ENCODE measurements around the gene CHD9.
A peak's percentile ranks its signal among the peaks of the same experiment; 100 is the strongest.
"Not testable (repeated sequence)": the region's sequence is repeated elsewhere in the genome, so short reads cannot be mapped to it uniquely, and the experiment has no call there.

Gene CHD9

DNA sequence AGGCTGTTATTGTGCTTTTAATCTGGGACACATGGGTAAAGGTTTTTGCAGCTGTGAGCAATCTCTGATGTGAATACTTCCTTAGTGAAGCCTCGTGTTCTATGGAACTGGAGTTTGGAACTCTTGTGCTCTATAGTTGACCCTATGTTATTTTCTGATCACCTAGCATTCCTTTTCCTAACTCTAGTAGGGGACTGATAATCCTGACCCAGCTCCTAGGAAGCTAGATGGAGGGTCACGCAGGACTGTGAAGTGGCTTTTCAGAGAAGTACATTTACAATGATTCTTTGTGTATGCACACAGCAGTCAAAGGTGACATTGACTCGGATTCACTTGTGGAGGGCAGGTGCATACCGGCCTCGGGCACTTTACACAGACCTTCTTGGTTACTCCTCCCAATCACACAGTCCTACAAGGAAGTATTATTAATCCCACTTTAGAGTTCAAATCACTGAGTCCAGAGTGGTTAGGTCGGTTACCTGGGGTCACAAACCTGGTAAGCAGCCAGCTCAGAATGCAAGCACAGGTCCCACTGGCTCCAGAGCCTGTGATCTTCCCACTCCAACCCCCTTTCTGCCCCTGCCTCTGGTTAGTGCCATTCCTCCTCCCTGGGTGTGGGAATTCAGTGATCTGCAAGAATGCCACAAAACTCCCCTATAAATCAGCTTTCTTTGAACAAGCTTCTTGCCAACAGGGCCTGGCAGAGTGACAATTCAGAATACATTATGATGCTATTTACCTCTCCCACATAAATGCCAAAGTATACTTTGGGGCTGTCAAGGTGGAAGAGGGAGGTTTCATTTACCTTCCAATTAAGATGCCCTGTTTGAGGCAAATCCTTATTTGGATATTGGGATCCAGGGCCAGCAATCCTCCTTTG, 9.2 kb upstream of the CHD9 start:
- DNase-seq (ENCODE audit: low spot score) = no peak

GRCh38 chr16:53047515-53047914, 7.3 kb upstream of the CHD9 start:
- not testable (repeated sequence) for DNase-seq (ENCODE audit: low spot score)

- DNase-seq (ENCODE audit: low spot score) = no peak
Observed at GRCh38 chr16:53048139-53048915, 6.5 kb upstream of the CHD9 start.

DNA sequence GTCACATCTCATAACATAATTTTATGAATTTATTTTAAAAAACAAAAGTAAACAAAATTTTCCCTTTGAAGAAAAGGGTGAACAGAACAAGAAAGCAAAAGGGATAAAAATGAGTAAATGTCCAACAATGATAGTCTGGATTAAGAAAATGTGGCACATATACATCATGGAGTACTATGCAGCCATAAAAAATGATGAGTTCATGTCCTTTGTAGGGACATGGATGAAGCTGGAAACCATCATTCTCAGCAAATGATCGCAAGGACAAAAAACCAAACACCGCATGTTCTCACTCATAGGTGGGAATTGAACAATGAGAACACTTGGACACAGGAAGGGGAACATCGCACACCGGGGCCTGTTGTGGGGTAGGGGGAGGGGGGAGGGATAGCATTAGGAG, 3.5 kb upstream of the CHD9 start:
- DNase-seq (ENCODE audit: low spot score) = not testable (repeated sequence)

- peak; percentile 97 for DNase-seq (ENCODE audit: low spot score)
Observed at GRCh38 chr16:53052519-53053501, 2.0 kb upstream of the CHD9 start, which contains the start of gene CHD9NB. Gene CHD9NB, minus strand, starts transcription at chr16:53052897. Its CDS starts 8,739 bp downstream, at chr16:53044158.

- peak; percentile 30 for DNase-seq (ENCODE audit: low spot score)
Observed at GRCh38 chr16:53053967-53054669, 673 bp upstream of the CHD9 start.

DNA sequence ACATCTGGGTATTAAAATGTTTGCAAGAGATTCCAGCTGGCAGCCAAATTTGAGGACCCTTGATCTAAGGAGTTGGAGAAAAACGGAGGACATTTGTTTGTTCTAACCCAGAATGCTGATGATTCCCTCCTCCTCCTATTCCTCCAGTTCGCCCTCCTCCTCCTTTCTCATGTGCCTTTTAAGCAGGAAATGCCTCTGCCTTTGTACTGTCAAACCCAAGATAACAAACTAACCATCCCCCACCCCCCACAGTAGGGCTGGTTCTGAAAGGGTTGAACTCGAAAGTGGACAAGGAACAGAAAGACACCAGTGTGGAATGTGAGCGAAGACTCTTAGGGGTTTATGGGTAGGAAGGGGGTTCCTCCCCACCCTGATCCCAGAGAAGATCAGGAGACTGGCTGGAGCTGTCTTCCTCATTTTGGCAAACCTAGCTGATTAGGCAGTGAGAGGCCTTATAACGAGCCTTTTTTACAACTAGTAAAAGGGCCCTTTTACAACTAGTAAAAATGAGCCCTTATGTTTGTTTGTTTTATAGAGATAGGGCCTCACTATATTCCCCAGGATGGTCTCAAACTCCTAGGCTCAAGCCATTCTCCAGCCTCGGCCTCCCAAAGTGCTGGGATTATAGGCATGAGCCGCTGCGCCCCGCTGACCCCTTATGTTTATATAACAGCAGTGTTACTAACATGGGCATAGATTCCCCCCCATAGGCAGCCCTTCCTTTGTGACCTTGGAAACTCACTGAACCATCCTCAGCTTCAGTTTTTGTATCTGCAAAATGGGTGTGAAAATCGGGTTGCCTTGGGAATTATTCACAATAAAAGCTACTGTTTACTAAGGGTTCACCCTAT, 975 bp downstream of the CHD9 start:
- peak; percentile 53 for DNase-seq (ENCODE audit: low spot score)

DNA sequence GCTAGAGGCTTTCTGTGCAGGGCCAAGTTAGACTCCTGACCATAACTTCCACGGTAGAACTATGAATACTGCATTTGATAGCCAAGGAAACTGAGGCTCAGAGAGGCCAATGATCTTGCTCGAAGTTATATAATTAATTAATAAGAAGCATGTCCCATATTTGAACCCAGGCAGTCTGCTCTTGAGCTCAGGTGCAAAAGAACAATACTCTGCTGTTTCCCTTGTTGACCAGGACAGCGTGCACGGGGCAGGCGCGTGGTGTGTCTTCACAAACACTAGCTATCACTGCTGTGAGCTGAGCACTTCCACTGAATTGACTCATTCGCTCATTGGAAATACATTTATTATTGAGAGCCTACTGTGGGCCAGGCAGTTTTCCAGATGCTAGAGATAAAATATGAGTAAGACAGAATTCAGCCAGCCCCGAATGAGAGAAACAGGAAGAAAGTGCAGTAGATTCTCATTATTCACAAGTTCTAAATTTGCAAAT, 1.6 kb downstream of the CHD9 start:
- no peak for DNase-seq (ENCODE audit: low spot score)

- no peak for DNase-seq (ENCODE audit: low spot score)
Observed at GRCh38 chr16:53057658-53058057, 2.9 kb downstream of the CHD9 start.

GRCh38 chr16:53058441-53058840, 3.6 kb downstream of the CHD9 start:
- no peak for DNase-seq (ENCODE audit: low spot score)

- no peak for DNase-seq (ENCODE audit: low spot score)
Observed at GRCh38 chr16:53058882-53059281, 4.1 kb downstream of the CHD9 start.

GRCh38 chr16:53059672-53060071, 4.9 kb downstream of the CHD9 start:
- DNase-seq (ENCODE audit: low spot score) = no peak

- DNase-seq (ENCODE audit: low spot score) = no peak
Observed at GRCh38 chr16:53061256-53061655, 6.5 kb downstream of the CHD9 start.

GRCh38 chr16:53061701-53062159, 6.9 kb downstream of the CHD9 start:
- DNase-seq (ENCODE audit: low spot score) = no peak

DNA sequence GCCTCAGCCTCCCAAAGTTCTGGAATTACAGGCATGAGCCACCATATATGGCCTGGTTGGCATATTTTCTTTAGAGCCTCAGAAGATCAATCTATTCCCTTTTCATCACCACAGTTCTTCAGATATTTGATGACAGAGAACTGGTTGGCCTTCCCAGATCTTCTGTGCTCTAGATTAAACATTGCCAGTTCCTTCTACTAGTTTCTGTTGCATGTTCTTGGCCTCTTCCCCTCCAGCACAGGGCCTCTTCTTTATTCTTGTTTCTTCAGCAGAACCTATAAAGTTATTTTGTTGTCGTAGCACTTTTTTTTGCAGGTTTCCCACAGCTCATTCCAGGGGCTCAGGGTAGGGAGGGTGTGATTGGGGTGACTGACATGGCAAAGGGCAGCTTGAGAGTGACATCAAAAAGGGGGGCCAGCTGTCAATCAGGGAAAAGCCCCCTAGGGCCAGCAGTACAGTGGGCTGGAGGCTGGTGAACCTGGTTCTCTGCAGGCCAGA, 9.3 kb downstream of the CHD9 start:
- DNase-seq (ENCODE audit: low spot score) = no peak

DNA sequence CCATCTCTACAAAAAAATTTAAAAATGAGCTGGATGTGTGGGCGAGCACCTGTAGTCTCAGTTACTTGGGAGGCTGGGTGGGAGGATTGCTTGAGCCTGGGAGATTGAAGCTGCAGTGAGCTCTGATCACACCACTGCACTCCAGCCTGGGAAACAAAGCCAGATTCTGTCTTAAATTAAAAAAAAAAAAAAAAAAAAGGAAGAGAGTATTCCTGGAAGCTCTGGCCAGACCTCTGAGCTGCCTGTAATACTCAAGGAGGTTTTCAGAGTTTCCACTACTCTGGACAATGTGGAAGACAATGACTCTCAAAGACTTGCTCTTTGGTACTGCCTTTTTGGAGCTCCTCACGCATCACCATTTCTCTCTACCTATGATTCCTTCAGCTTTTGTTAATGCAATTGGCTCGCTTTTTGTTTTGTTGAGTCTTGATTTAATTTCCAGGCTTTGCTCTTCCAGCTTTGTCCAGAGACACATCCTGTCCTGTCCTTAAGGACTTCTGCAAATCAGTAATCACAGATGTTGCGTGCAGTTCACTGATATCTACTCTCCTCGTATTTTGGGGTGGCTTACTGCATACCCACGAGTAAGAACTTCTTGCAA, 10.8 kb downstream of the CHD9 start:
- DNase-seq (ENCODE audit: low spot score) = no peak

DNA sequence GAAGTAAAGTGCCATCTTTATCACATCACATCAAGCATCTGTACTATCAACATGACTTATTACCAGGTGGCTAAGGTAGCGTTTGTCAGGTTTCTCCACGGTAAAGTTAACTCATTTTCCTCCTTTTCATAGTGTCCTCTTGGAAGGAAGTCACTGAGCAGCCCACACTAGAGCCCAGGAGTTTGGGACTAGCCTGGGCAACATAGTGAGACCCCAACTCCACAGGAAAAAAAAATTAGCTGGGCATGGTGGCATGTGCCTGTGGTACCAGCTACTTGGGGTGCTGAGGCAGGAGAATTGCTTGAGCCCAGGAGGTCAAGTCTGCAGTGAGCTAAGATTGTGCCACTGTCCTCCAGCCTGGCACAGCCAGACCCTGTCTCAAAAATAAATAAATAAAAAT, 12.9 kb downstream of the CHD9 start:
- DNase-seq (ENCODE audit: low spot score) = no peak

DNA sequence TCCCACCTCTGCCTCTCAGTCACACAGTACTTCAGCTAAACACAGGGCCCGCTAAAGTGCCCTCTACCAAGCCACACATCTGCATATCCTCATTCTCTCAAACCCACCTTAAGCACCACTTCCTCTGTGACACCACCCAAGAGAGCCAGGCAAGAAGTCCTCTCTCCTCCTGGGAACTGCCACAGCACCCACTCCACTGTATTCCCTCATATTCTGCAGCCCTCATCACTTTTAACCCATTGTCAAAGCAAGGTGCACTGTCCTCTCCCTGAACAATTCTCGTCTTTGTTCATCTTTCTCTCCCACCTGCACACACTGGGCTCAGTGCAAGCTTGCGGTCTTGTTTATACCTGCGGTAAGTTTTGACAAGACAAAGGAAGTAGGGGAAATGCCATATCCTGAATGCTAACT, 13.6 kb downstream of the CHD9 start:
- no peak for DNase-seq (ENCODE audit: low spot score)

DNA sequence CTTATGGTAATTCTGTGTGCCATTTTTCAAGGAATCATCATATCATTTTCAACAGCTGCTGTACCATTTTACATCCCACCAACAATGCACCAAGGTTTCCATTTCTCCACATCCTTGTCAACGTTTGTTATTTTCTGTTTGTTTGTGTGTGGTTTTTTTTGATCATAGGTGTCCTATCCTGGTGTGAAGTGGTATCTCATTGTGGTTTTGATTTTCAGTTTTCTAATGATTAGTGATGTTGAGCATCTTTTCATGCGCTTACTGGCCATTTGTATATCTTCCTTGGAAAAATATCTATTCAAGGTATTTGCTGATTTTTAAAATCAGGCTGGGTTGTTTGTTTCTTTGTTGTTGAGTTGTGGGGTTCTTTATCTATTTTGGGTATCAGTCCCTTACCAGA, 15.0 kb downstream of the CHD9 start:
- no peak for DNase-seq (ENCODE audit: low spot score)
